Neuronal stem cell (in vitro differentiated cells): ENCODE measurements around the gene MAS1.
"Not testable (repeated sequence)": the region's sequence is repeated elsewhere in the genome, so short reads cannot be mapped to it uniquely, and the experiment has no call there.

ENCODE experiments used
- DNase-seq: peaks from one replicate; pipeline ENCODE4 v3.0.0-alpha.2; 2013; ENCODE audit warnings: low spot score
- H2AFZ ChIP-seq: one replicate; pipeline ENCODE4 v1.6.1; 2013; ENCODE audit warnings: mild to moderate bottlenecking, low read length, inconsistent platforms
- H2AK5ac ChIP-seq: 2 replicates; pipeline ENCODE4 v1.6.1; 2013; ENCODE audit warnings: low read depth, mild to moderate bottlenecking, inconsistent platforms, low read length, moderate library complexity, mixed read lengths
- H2BK120ac ChIP-seq: 2 replicates; pipeline ENCODE4 v1.6.1; 2013; ENCODE audit warnings: low read depth, mild to moderate bottlenecking, inconsistent platforms, low read length, moderate library complexity, mixed read lengths
- H2BK12ac ChIP-seq: one replicate; pipeline ENCODE4 v1.6.1; 2013; ENCODE audit warnings: low read length, inconsistent platforms
- H2BK15ac ChIP-seq: 2 replicates; pipeline ENCODE4 v1.6.1; 2013; ENCODE audit warnings: mild to moderate bottlenecking, low read length, inconsistent platforms, mixed read lengths
- H2BK5ac ChIP-seq: one replicate; pipeline ENCODE4 v1.6.1; 2013; ENCODE audit warnings: inconsistent platforms, mild to moderate bottlenecking, low read length, moderate library complexity
- H3K14ac ChIP-seq: one replicate; pipeline ENCODE4 v1.6.1; 2013; ENCODE audit warnings: low read length, inconsistent platforms
- H3K18ac ChIP-seq: 2 replicates; pipeline ENCODE4 v1.6.1; 2013; ENCODE audit warnings: low read length, inconsistent platforms
- H3K23ac ChIP-seq: 2 replicates; pipeline ENCODE4 v1.6.1; 2013; ENCODE audit warnings: low read depth, mild to moderate bottlenecking, mixed read lengths, low read length, inconsistent platforms; ENCODE audit not compliant: poor library complexity
- H3K27ac ChIP-seq: replicated peaks from 3 replicates; pipeline ENCODE4 v1.5.1; 2013; ENCODE audit warnings: low read length, inconsistent platforms
- H3K27me3 ChIP-seq, 3 experiments: 2 replicates each; pipeline ENCODE4 v1.6.1; 2013; ENCODE audit warnings: low read length in 3 of 3, mild to moderate bottlenecking in 2 of 3, inconsistent platforms in 1 of 3, low read depth in 1 of 3, mixed read lengths in 1 of 3, moderate library complexity in 1 of 3; ENCODE audit not compliant: control insufficient read depth in 3 of 3, insufficient read depth in 3 of 3
- H3K36me3 ChIP-seq, 2 donors: replicated peaks in 1 of 2; 2 replicates each; pipeline ENCODE4 v1.6.1; 2013; ENCODE audit warnings: low read length in 2 of 2; ENCODE audit not compliant: control insufficient read depth in 2 of 2, insufficient read depth in 2 of 2
- H3K4ac ChIP-seq: 2 replicates; pipeline ENCODE4 v1.6.1; 2013; ENCODE audit warnings: inconsistent platforms, mild to moderate bottlenecking, low read length, moderate library complexity
- H3K4me1 ChIP-seq, 2 donors: 1 replicate in 1 of 2; 2 replicates in 1 of 2; pipeline ENCODE4 v1.6.1; 2013; ENCODE audit warnings: low read length in 2 of 2, low read depth in 1 of 2; ENCODE audit not compliant: control insufficient read depth in 2 of 2, insufficient read depth in 1 of 2
- H3K4me2 ChIP-seq: one replicate; pipeline ENCODE4 v1.6.1; 2013; ENCODE audit warnings: mild to moderate bottlenecking, low read length, inconsistent platforms; ENCODE audit not compliant: insufficient read depth, poor library complexity, severe bottlenecking
- H3K4me3 ChIP-seq, 2 donors: 2 replicates each; pipeline ENCODE4 v1.5.1; 2013; ENCODE audit warnings: low read length in 2 of 2, mild to moderate bottlenecking in 2 of 2, inconsistent platforms in 1 of 2, moderate library complexity in 1 of 2
- H3K79me1 ChIP-seq: one replicate; pipeline ENCODE4 v1.6.1; 2013; ENCODE audit warnings: low read depth, mild to moderate bottlenecking, inconsistent platforms, low read length, moderate library complexity
- H3K9ac ChIP-seq: one replicate; pipeline ENCODE4 v1.6.1; 2013; ENCODE audit warnings: mild to moderate bottlenecking, low read depth, low read length, inconsistent platforms; ENCODE audit not compliant: poor library complexity
- H3K9me3 ChIP-seq, 2 donors: replicated peaks in 1 of 2; 2 replicates each; pipeline versions ENCODE3 to v1.6.1; 2013; ENCODE audit warnings: low read length in 2 of 2, mild to moderate bottlenecking in 2 of 2, inconsistent platforms in 1 of 2, low read depth in 1 of 2, mixed read lengths in 1 of 2, moderate library complexity in 1 of 2; ENCODE audit not compliant: control insufficient read depth in 2 of 2, insufficient read depth in 1 of 2
- H4K8ac ChIP-seq: one replicate; pipeline ENCODE4 v1.6.1; 2013; ENCODE audit warnings: low read depth, mild to moderate bottlenecking, inconsistent platforms, low read length, moderate library complexity
- H4K91ac ChIP-seq: one replicate; pipeline ENCODE4 v1.6.1; 2013; ENCODE audit warnings: low read length, low read depth, mild to moderate bottlenecking, inconsistent platforms; ENCODE audit not compliant: poor library complexity
- WGBS, 2 donors: extraction: QIAGEN DNeasy Blood & Tissue Kit; methylation state at CpG; one replicate each; pipeline ENCODE4 v1.1.7; 2013; ENCODE audit warnings: missing lambda C conversion rate in 2 of 2, mixed read lengths in 1 of 2; ENCODE audit not compliant: insufficient read length in 2 of 2, insufficient replicate concordance in 1 of 2; ENCODE audit errors: extremely low coverage in 2 of 2; 5-methylcytosine and 5-hydroxymethylcytosine counted together

Gene MAS1

GRCh38 chr6:159849851-159850250 is 40.9 kb upstream of the MAS1 start:
- H3K4me3 ChIP-seq, result not testable (repeated sequence)

DNA sequence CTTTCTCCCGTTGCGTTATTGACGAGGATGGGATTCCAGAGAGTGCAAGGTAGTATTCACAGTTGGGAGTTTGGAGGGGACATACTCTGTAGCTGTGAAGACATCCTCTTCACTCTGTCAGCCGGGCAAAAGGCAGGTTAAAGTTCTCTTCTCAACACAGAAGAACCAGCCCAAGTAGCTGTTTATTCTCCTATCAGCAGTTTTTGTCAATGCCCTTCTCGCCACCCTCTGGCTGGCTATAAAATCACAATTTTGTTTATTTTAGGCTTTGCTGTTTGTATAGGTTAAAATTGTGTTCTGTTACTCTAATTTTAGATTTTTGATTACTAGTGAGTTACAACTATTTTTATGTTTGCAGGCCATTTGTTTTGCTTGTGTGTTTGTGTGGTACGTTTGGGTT is 37.9 kb upstream of the MAS1 start:
- no peak overlapping the region for H3K14ac ChIP-seq
- H2AK5ac ChIP-seq, result no peak overlapping the region
- H3K27me3 ChIP-seq, result no peaks in the 10 kb centered on the region
- peaks cover 2% of the 10 kb centered on the region for H3K79me1 ChIP-seq
- H3K9me3 ChIP-seq, result no peaks in the 10 kb centered on the region
- H3K18ac ChIP-seq, result no peak overlapping the region
- no peak overlapping the region for H2BK15ac ChIP-seq
- peak overlapping the region; percentile 42 for H2AFZ ChIP-seq
- H3K36me3 ChIP-seq, result no peaks in the 10 kb centered on the region
- H3K4me3 ChIP-seq, result no peak overlapping the region
- DNase-seq, result no peak
- no peak overlapping the region for H3K4ac ChIP-seq
- no peak overlapping the region for H3K27ac ChIP-seq
- WGBS, 2 donors, result no CpG with 5 or more reads among the region's 6 CpGs
- no peak overlapping the region for H2BK12ac ChIP-seq
- no peak overlapping the region for H2BK120ac ChIP-seq
- no peak overlapping the region for H4K91ac ChIP-seq
- H3K9ac ChIP-seq, result no peak overlapping the region
- no peak overlapping the region for H4K8ac ChIP-seq
- no peaks in the 10 kb centered on the region for H3K4me1 ChIP-seq
- no peak overlapping the region for H3K23ac ChIP-seq
- no peak overlapping the region for H2BK5ac ChIP-seq
- no peak overlapping the region for H3K4me2 ChIP-seq

More at GRCh38 chr6:159849851-159850250, 40.9 kb upstream of the MAS1 start:
- not testable (repeated sequence) for H3K36me3 ChIP-seq, H3K4me1 ChIP-seq, H3K27ac ChIP-seq, H2BK12ac ChIP-seq, DNase-seq, H2AFZ ChIP-seq, H4K8ac ChIP-seq, H2BK5ac ChIP-seq, H3K9ac ChIP-seq, H3K14ac ChIP-seq, H3K4me2 ChIP-seq, H3K18ac ChIP-seq, H3K23ac ChIP-seq, H2BK15ac ChIP-seq, H3K27me3 ChIP-seq, H3K9me3 ChIP-seq, H3K4ac ChIP-seq, H4K91ac ChIP-seq, H2AK5ac ChIP-seq, H3K79me1 ChIP-seq, H2BK120ac ChIP-seq
- WGBS, 2 donors, result no CpG with 5 or more reads among the region's 1 CpG

DNA sequence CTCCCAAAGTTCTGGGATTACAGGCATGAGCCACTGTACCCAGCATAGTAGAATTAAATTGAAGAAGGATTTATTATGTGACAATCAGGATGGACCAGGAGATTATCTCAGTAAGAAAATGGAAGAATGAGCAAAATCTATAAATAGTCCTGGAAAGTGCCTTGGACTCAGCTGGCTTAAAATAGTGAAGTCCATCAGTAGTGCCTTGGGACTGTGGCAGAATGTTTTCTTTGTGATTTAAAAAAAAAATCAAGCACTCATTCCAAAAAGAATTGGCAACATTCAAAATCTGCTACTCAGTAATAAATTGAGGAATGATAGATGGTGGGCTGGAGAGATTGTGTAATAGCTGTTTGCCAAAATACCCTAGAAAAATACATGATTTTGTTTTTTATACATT is 37.0 kb upstream of the MAS1 start:
- Histone ChIP-seq H2BK15ac (no peak overlapping the region), H2AK5ac (no peak overlapping the region), H3K23ac (no peak overlapping the region), H3K9ac (no peak overlapping the region), H3K27me3 (no peaks in the 10 kb centered on the region), H3K27ac (no peak overlapping the region), H2BK12ac (no peak overlapping the region), H2BK120ac (no peak overlapping the region), H3K4me1 (no peaks in the 10 kb centered on the region), H2AFZ (no peak overlapping the region), H3K79me1 (peaks cover 2% of the 10 kb centered on the region), H3K9me3 (peaks cover 0 to 2% of the 10 kb centered on the region in 2 donors), H3K18ac (no peak overlapping the region), H3K36me3 (no peaks in the 10 kb centered on the region), H3K14ac (no peak overlapping the region), H4K91ac (no peak overlapping the region), H3K4me3 (no peak overlapping the region), H2BK5ac (no peak overlapping the region), H4K8ac (no peak overlapping the region), H3K4ac (no peak overlapping the region), H3K4me2 (no peak overlapping the region)
- no peak for DNase-seq

DNA sequence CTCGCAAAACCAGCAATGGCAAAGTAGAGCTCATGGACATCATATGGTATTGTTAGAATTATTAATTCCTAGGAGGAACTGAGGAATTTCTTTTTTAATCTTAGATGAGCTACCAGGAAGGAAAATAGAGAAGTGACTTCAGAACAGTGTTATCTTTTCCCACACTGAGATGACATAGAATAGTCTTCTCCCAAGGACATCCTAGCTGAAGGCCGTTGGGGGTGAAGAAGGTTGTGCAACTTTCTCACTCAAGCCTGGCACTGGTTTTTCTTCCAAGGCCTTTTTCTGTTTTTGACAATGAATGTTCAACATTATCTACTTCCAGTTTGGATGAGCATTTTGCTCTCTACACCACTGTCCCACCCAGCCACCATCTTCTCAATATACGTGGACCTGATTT is 35.8 kb upstream of the MAS1 start:
- no peak overlapping the region for H2BK5ac ChIP-seq
- no peak overlapping the region for H3K4me2 ChIP-seq
- H3K4me3 ChIP-seq, result no peak overlapping the region
- H3K36me3 ChIP-seq, result no peaks in the 10 kb centered on the region
- no peak overlapping the region for H4K91ac ChIP-seq
- H3K79me1 ChIP-seq, result peaks cover 2% of the 10 kb centered on the region
- DNase-seq, result no peak
- H2BK12ac ChIP-seq, result no peak overlapping the region
- no peak overlapping the region for H3K23ac ChIP-seq
- H4K8ac ChIP-seq, result no peak overlapping the region
- no peak overlapping the region for H2BK120ac ChIP-seq
- no peak overlapping the region for H2AK5ac ChIP-seq
- no peak overlapping the region for H3K27ac ChIP-seq
- H3K9me3 ChIP-seq, result peaks cover 0 to 2% of the 10 kb centered on the region in 2 donors
- H3K27me3 ChIP-seq, result no peaks in the 10 kb centered on the region
- H3K9ac ChIP-seq, result no peak overlapping the region
- no peak overlapping the region for H2BK15ac ChIP-seq
- no CpG with 5 or more reads among the region's 3 CpGs for WGBS, 2 donors
- no peak overlapping the region for H2AFZ ChIP-seq
- H3K14ac ChIP-seq, result no peak overlapping the region
- no peak overlapping the region for H3K18ac ChIP-seq
- H3K4me1 ChIP-seq, result no peaks in the 10 kb centered on the region
- H3K4ac ChIP-seq, result peak overlapping the region; percentile 37
